Cardiac muscle cell (in vitro differentiated cells and primary cell): Measurements from ENCODE around the gene SPRED1. TPM values are rescaled to one million over a fixed set of nuclear protein-coding genes. Genes with fewer than 3 reads are reported as not detected.

Experiments used
- DNase-seq, 2 donors: peaks; one replicate each; pipeline versions ENCODE4 v3.0.0 to v3.0.0-alpha.2; 2010 to 2017; ENCODE audit warnings: low read depth in 1 of 2, low spot score in 1 of 2
- H3K27ac ChIP-seq: fragments of 200-600 bp; sonication (generic); 2 replicates; pipeline ENCODE4 v1.5.1; 2016
- H3K27me3 ChIP-seq: fragments of 200-600 bp; sonication (generic); 2 replicates; pipeline ENCODE4 v1.6.0; 2016; ENCODE audit warnings: control low read depth
- H3K36me3 ChIP-seq: fragments of 200-600 bp; sonication (generic); 2 replicates; pipeline ENCODE4 v1.5.1; 2016; ENCODE audit warnings: control low read depth
- H3K4me1 ChIP-seq: fragments of 200-600 bp; sonication (generic); 2 replicates; pipeline ENCODE4 v1.8.1; 2017; ENCODE audit warnings: low read depth, mild to moderate bottlenecking, mixed run types
- H3K4me3 ChIP-seq: fragments of 200-600 bp; sonication (generic); 2 replicates; pipeline ENCODE4 v1.5.1; 2016; ENCODE audit warnings: mild to moderate bottlenecking
- H3K9me3 ChIP-seq: fragments of 200-600 bp; sonication (generic); 2 replicates; pipeline ENCODE4 v1.5.1; 2017; ENCODE audit warnings: low read depth, mild to moderate bottlenecking, control low read depth
- polyA plus RNA-seq: library from polyadenylated mRNA; unstranded; fragments of >200 nt; fragmentation: Nextera tagmentation; extraction: Ambion mirVana; gene quantifications from 2 replicates; pipeline ENCODE4 v1.2.1, GENCODE V29; 2016
- total RNA-seq: library from RNA; depleted of rRNA; stranded (reverse); fragments of >200 nt; gene quantifications from 2 replicates; pipeline ENCODE4 v1.2.3, GENCODE V29; 2016
- TF ChIP-seq, protein P1 (sequence below): IDR thresholded peaks from 2 replicates; pipeline ENCODE4 v1.5.1; 2012; ENCODE audit warnings: low read depth, mild to moderate bottlenecking, low read length

Gene SPRED1
- total and polyA plus RNA-seq, 2 experiments from 2014 or later, result 8.2 to 17.3 TPM

DNA sequence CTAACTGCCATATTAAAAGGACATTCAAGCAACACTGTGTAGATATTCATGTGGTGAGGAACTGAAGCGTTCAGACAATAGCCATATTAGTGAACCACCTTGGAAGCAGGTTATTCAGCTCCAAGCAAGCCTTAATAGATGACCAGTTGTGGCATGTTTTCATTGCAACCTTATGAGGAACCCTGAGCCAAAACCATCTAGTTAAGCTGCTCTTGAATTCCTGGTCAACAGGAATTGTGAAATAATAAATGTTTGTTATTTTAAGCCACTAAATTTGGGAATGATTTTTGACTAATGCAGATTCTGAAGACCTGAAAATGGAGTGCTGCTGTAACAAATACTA lies 73.0 kb downstream of the SPRED1 start:
- no peak overlapping the region for H3K4me3 ChIP-seq
- TF ChIP-seq, protein P1, sequence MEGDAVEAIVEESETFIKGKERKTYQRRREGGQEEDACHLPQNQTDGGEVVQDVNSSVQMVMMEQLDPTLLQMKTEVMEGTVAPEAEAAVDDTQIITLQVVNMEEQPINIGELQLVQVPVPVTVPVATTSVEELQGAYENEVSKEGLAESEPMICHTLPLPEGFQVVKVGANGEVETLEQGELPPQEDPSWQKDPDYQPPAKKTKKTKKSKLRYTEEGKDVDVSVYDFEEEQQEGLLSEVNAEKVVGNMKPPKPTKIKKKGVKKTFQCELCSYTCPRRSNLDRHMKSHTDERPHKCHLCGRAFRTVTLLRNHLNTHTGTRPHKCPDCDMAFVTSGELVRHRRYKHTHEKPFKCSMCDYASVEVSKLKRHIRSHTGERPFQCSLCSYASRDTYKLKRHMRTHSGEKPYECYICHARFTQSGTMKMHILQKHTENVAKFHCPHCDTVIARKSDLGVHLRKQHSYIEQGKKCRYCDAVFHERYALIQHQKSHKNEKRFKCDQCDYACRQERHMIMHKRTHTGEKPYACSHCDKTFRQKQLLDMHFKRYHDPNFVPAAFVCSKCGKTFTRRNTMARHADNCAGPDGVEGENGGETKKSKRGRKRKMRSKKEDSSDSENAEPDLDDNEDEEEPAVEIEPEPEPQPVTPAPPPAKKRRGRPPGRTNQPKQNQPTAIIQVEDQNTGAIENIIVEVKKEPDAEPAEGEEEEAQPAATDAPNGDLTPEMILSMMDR, result no peak
- peak overlapping the region; percentile 15 for H3K27ac ChIP-seq
- DNase-seq, result no peak
- peaks cover 7% of the 10 kb centered on the region for H3K4me1 ChIP-seq
- H3K9me3 ChIP-seq, result no peaks in the 10 kb centered on the region
- H3K27me3 ChIP-seq, result no peaks in the 10 kb centered on the region
- peaks cover 16% of the 10 kb centered on the region for H3K36me3 ChIP-seq

DNA sequence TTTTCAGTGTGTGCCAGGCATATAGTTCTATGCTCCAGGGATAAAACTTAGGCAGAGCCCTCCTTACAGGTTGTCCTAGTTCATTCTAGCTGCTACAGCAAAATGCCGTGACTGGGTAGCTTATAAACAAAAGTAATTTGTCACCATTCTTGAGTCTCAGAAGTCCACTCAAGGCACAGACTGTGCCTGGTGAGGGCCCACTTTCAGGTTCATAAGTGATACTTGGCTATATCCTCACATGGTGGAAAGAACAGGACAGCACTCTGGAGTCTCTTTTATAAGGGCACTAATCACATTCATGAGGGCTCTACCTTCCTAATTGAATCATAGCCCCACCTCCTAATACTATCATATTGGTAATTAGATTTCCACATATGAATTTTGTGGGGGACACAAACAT lies 80.1 kb downstream of the SPRED1 start:
- no peak overlapping the region for H3K27ac ChIP-seq
- H3K27me3 ChIP-seq, result no peaks in the 10 kb centered on the region
- no peak overlapping the region for H3K4me3 ChIP-seq
- H3K9me3 ChIP-seq, result no peaks in the 10 kb centered on the region
- DNase-seq, result no peak
- H3K4me1 ChIP-seq, result no peaks in the 10 kb centered on the region
- no peaks in the 10 kb centered on the region for H3K36me3 ChIP-seq
- TF ChIP-seq, protein P1, result no peak

DNA sequence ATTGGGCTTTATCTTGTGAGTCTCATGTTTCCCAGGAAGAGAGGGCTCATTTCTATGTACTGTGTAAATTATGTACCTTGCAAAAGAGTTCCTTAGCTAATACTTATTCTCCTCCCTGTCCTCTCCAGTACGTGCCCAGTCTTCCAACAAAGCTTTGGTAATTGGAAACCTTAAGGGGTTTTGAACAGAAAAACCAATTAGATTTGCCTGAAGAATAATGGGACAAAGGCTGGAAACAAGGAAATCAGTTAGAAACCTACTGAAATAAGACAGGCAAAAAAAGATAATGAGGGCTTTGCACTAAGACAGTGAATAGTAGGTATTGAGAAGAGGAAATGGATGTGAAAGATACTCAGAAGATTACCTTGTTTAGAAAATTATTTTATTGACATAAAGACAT lies 82.5 kb downstream of the SPRED1 start:
- TF ChIP-seq, protein P1, result no peak
- DNase-seq, result no peak
- peaks cover 10% of the 10 kb centered on the region for H3K36me3 ChIP-seq
- H3K27me3 ChIP-seq, result no peaks in the 10 kb centered on the region
- H3K4me1 ChIP-seq, result no peaks in the 10 kb centered on the region
- no peaks in the 10 kb centered on the region for H3K9me3 ChIP-seq
- H3K27ac ChIP-seq, result no peak overlapping the region
- no peak overlapping the region for H3K4me3 ChIP-seq

- Histone ChIP-seq H3K36me3 (peaks cover 9% of the 10 kb centered on the region), H3K27me3 (no peaks in the 10 kb centered on the region), H3K4me3 (no peak overlapping the region), H3K4me1 (no peaks in the 10 kb centered on the region), H3K27ac (no peak overlapping the region), H3K9me3 (no peaks in the 10 kb centered on the region)
- TF ChIP-seq, protein P1, result no peak
- no peak for DNase-seq
These were observed 91.7 kb downstream of the SPRED1 start for GRCh38 chr15:38344351-38344750.

- H3K27ac ChIP-seq, result no peak overlapping the region
- TF ChIP-seq, protein P1, result no peak
- no peaks in the 10 kb centered on the region for H3K27me3 ChIP-seq
- DNase-seq, result peak in 1 of 2 donors; percentile 49
- H3K4me1 ChIP-seq, result no peaks in the 10 kb centered on the region
- H3K4me3 ChIP-seq, result no peak overlapping the region
- no peaks in the 10 kb centered on the region for H3K9me3 ChIP-seq
- peaks cover 7% of the 10 kb centered on the region for H3K36me3 ChIP-seq
These were observed 96.6 kb downstream of the SPRED1 start for GRCh38 chr15:38349251-38349650.

DNA sequence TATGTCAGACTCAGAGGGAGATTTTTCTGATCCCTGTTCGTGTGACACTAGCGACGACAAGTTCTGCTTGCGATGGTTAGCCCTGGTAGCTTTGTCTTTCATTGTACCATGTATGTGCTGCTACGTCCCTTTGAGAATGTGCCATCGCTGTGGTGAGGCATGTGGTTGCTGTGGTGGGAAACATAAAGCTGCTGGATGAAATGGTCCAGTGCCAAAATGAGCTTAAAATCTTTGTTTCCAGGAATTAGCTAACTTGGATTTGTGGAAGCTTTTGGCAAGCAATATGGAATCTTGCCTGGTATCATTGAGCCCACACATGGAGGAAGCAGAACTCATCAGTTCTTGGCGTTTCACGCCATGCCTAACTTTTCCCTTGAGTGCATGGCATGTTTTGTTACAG lies 98.8 kb downstream of the SPRED1 start:
- no peaks in the 10 kb centered on the region for H3K27me3 ChIP-seq
- no peak overlapping the region for H3K4me3 ChIP-seq
- TF ChIP-seq, protein P1, result no peak
- H3K27ac ChIP-seq, result no peak overlapping the region
- DNase-seq, result peak in 1 of 2 donors; percentile 33
- H3K36me3 ChIP-seq, result peaks cover 11% of the 10 kb centered on the region
- H3K4me1 ChIP-seq, result no peaks in the 10 kb centered on the region
- no peaks in the 10 kb centered on the region for H3K9me3 ChIP-seq
